GM12872 (cell line): Measurements from ENCODE around the gene MDFIC.
A peak's percentile ranks its signal among the peaks of the same experiment; 100 is the strongest.

ENCODE experiments used
- TF ChIP-seq, protein P1 (sequence below): IDR thresholded peaks from 3 replicates; pipeline ENCODE4 v1.5.1; 2011; ENCODE audit warnings: low read depth, mild to moderate bottlenecking, low read length, moderate library complexity; ENCODE audit not compliant: insufficient read depth

MDFIC gene

DNA sequence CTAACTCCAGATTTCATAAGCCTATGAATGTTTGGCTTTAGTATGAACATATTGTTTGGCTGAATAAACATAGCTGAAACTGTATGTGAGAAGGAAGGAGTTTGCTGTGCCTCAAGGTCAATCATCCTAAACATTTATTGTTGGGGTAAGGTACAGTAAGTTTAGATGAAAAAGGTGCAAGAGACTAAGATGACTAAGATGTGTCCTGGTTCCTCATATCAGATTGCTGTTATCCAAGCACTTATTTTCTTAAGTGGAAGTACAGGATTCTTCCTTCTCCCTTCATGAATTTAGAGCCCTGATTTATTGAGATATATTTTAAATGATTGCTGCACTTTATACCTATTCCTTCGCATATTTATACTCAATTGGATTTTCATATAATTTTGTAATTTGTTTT, 12.2 kb downstream of the MDFIC start:
- TF ChIP-seq, protein P1, sequence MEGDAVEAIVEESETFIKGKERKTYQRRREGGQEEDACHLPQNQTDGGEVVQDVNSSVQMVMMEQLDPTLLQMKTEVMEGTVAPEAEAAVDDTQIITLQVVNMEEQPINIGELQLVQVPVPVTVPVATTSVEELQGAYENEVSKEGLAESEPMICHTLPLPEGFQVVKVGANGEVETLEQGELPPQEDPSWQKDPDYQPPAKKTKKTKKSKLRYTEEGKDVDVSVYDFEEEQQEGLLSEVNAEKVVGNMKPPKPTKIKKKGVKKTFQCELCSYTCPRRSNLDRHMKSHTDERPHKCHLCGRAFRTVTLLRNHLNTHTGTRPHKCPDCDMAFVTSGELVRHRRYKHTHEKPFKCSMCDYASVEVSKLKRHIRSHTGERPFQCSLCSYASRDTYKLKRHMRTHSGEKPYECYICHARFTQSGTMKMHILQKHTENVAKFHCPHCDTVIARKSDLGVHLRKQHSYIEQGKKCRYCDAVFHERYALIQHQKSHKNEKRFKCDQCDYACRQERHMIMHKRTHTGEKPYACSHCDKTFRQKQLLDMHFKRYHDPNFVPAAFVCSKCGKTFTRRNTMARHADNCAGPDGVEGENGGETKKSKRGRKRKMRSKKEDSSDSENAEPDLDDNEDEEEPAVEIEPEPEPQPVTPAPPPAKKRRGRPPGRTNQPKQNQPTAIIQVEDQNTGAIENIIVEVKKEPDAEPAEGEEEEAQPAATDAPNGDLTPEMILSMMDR: no peak

DNA sequence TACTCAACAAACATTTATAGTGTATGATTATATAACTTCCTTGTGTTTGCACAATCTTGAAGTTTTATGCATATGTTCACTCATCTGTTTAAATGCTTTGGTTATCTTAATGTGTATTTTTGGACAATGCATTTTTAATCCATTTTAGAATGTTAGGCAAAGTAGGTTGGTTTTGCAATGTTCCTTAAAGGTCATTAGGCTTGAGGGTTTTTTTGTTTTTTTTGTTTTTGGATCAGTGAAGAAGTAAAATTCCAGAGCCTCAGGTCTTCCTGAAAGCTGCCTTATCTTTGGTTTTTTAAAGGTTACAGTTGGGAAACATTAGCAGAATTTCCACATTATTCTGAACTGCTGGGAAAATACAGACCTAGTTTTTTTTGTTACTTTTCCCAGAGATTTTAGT, 12.8 kb downstream of the MDFIC start:
- TF ChIP-seq, protein P1: no peak

DNA sequence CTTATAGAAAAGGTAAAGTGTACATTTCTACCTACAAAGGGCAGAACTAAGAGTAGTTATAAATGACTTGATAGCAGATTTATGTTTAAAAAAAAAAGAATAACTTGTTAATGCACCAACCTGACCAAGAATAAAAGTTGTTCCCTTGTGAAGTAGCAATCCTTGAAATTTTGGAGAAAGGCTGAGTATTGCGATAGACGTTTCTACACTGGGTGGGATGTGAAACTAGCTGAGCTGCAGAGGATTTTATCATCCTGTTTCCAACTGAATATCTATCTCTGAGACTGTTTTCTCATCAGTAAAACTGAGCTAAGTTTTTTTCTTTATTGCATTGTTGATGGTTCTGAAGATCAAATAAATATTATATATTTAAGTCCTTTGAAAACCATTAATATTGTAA, 14.6 kb downstream of the MDFIC start:
- TF ChIP-seq, protein P1: no peak

DNA sequence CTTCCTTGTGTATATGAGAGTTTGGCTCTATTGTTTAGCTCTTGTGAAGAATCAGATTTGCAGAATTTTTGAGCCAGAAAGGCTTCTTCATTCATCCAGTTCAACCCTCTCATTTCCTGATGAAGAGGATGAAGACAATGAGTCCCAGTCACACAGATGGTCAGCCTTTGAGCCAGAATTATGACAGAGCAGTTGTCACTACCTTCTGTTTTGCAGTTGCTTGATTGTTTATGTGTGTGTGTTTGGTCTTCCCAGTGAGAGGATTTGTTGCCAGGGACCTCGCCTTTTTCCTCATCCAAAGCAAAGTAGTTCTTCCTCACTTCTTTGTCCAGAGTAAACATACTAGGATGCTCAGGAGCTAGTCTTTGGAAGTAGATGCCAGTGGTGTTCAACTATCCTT, 15.6 kb downstream of the MDFIC start:
- TF ChIP-seq, protein P1: no peak

DNA sequence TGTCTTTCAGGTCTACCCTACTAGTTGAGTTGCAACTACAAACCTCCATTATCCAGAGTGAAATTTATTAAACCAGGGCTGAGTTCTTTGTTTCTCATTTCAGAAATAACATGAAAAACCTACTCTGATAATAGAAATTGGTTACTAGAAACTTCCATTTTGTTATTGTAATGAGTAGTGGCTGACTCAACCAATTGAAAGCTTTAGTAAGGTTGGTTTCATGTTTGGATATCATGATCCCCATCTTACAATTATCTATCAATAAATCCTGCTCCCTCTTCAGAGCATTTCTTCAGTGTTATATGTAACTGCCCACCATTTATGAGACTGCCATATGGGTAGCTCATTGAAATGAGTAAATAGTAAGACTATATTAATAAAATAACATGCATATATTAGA, 16.9 kb downstream of the MDFIC start:
- TF ChIP-seq, protein P1: no peak

DNA sequence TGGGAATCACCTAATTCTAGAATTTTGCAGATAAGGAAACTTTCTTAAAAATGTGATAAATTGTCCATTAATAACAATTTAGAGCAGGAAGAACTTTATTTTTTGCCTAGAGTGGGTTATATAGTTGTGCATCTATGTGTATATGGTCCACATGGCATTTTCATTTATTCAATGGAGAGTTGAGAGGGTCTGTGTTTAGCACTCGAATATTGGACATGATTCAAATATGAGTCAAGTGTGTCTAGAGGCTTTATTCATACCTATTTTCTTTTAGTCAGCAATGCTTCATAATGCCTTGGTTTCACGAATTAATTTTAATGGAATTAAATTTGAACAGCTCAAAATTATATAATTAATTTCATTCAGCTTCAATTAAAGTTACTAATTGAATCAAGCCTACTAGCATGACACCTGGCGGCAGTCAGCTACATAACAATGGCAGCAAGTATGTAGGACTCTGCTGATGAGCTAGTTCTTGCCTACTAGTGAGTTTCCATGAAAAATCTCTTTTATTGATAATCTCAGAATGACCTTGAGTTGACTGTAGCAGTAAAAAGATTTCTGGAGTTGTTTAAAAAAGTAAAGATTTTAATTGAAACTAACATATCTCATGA, 17.7 kb downstream of the MDFIC start:
- TF ChIP-seq, protein P1: peak; percentile 47; the same call in 2 of the 3 replicates

DNA sequence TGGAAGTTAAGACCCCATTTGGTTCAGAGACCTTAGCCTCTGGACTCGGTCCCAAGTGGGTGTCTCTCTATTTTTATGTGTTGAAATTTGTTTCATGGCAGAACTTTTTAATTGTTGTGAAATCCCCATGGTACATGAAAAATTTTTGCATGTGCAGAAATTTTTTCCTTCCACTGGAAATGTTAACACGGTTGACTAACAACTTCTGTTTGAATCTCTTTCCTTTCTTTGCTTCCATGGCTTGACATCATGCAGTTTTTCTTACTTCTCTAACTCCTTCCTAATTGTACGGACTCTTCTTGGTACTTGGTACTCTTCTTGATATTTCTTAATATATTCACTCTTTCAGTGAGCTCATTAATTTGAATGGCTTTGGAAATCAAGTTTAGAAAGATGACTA, 18.3 kb downstream of the MDFIC start:
- TF ChIP-seq, protein P1: no peak
